SK-N-SH (cell line): ENCODE measurements around the gene DHRS4. TPM values are rescaled to one million over a fixed set of nuclear protein-coding genes. Genes with fewer than 3 reads are reported as not detected.

Experiments
- CTCF ChIA-PET: fragments of 300-600, 350-600 bp; formaldehyde crosslinking; extraction: SDS; loops from one replicate; lab custom pipeline; 2021; lab: Yijun Ruan, JAX
- POLR2A ChIA-PET: fragments of 350-600 bp; sonication (Branson Sonifier 250); formaldehyde crosslinking; extraction: SDS; loops from one replicate; lab custom pipeline; 2020; ENCODE audit warnings: antibody characterized with exemption, inconsistent platforms; lab: Yijun Ruan, JAX
- DNase-seq: peaks from one replicate; pipeline ENCODE4 v3.0.0; 2012
- H2AFZ ChIP-seq: fragments of 200-600 bp; sonication (generic); 2 replicates; pipeline ENCODE4 v1.8.1; 2016; ENCODE audit warnings: antibody characterized with exemption, mild to moderate bottlenecking, low read depth
- H3F3A ChIP-seq: fragments of 200-600 bp; sonication (generic); replicated peaks from 2 replicates; pipeline ENCODE3; 2016; ENCODE audit warnings: antibody characterized with exemption, mild to moderate bottlenecking; ENCODE audit not compliant: insufficient read depth
- H3K27ac ChIP-seq, 2 experiments: fragments of 200-500 bp in 1 of 2; fragments of 200-600 bp in 1 of 2; sonication (Bioruptor generic) in 1 of 2; sonication (generic), shearing (Covaris generic) in 1 of 2; 2 replicates each; pipeline versions ENCODE4 v1.5.1 to v1.6.1; 2014 to 2016; ENCODE audit warnings: low read depth in 2 of 2, inconsistent platforms in 1 of 2, low read length in 1 of 2, mild to moderate bottlenecking in 1 of 2, mixed read lengths in 1 of 2
- H3K27me3 ChIP-seq: fragments of 200-600 bp; sonication (generic), shearing (Covaris generic); 2 replicates; pipeline ENCODE4 v1.6.1; 2016; ENCODE audit warnings: mixed run types; ENCODE audit not compliant: insufficient read depth
- H3K36me3 ChIP-seq, 2 experiments: fragments of 200-500 bp in 1 of 2; fragments of 200-600 bp in 1 of 2; sonication (Bioruptor generic) in 1 of 2; sonication (generic) in 1 of 2; replicated peaks in 1 of 2; 2 replicates each; pipeline versions ENCODE3 to v1.5.1; 2014 to 2016; ENCODE audit warnings: low read length in 1 of 2, mild to moderate bottlenecking in 1 of 2; ENCODE audit not compliant: insufficient read depth in 2 of 2, control insufficient read depth in 1 of 2
- H3K4me1 ChIP-seq, 2 experiments: fragments of 200-500 bp in 1 of 2; fragments of 200-600 bp in 1 of 2; sonication (Bioruptor generic) in 1 of 2; sonication (generic), shearing (Covaris generic) in 1 of 2; 2 replicates each; pipeline versions ENCODE4 v1.5.1 to v1.6.1; 2014 to 2016; ENCODE audit warnings: low read depth in 1 of 2, low read length in 1 of 2, mixed run types in 1 of 2; ENCODE audit not compliant: insufficient read depth in 2 of 2, control insufficient read depth in 1 of 2
- H3K4me2 ChIP-seq: fragments of 200-600 bp; sonication (generic), shearing (Covaris generic); 2 replicates; pipeline ENCODE4 v1.6.1; 2017; ENCODE audit warnings: mixed run types
- H3K4me3 ChIP-seq, 2 experiments: fragments of 200-500 bp in 1 of 2; fragments of 200-600 bp in 1 of 2; sonication (Bioruptor generic) in 1 of 2; sonication (generic), shearing (Covaris generic) in 1 of 2; 2 replicates each; pipeline versions ENCODE4 v1.5.1 to v1.8.1; 2014 to 2016; ENCODE audit warnings: low read depth in 2 of 2, inconsistent platforms in 1 of 2, low read length in 1 of 2, mild to moderate bottlenecking in 1 of 2, mixed read lengths in 1 of 2, moderate library complexity in 1 of 2
- H3K79me2 ChIP-seq: fragments of 200-600 bp; sonication (generic); 2 replicates; pipeline ENCODE4 v1.8.1; 2017; ENCODE audit warnings: mild to moderate bottlenecking; ENCODE audit not compliant: insufficient read depth
- H3K9ac ChIP-seq: fragments of 200-600 bp; sonication (generic); 2 replicates; pipeline ENCODE4 v1.6.1; 2017; ENCODE audit warnings: mixed run types
- H3K9me2 ChIP-seq: fragments of 200-600 bp; sonication (generic); 2 replicates; pipeline ENCODE4 v1.6.1; 2017; ENCODE audit warnings: mixed run types
- H3K9me3 ChIP-seq: fragments of 200-600 bp; sonication (generic); 2 replicates; pipeline ENCODE4 v1.6.1; 2017; ENCODE audit warnings: mixed run types, mild to moderate bottlenecking, moderate library complexity
- H4K20me1 ChIP-seq: fragments of 200-600 bp; sonication (generic); 2 replicates; pipeline ENCODE4 v1.6.1; 2017; ENCODE audit warnings: mild to moderate bottlenecking, mixed run types; ENCODE audit not compliant: insufficient read depth
- CHD2 ChIP-seq: fragments of 150-350 bp; IDR thresholded peaks from 2 replicates; pipeline ENCODE4 v1.6.1; 2018; ENCODE audit warnings: low read length; ENCODE audit not compliant: partially characterized antibody
- EZH2phosphoT487 ChIP-seq: fragments of 200-600 bp; sonication (generic); IDR thresholded peaks from 2 replicates; pipeline ENCODE4 v1.6.1; 2017; ENCODE audit warnings: low read depth, mixed run types, mild to moderate bottlenecking, antibody characterized with exemption, moderate library complexity, borderline replicate concordance
- FOSL2 ChIP-seq: IDR thresholded peaks from 2 replicates; pipeline ENCODE4 v1.4.0; 2012; ENCODE audit warnings: low read depth, mild to moderate bottlenecking, moderate library complexity, borderline replicate concordance
- FOXJ3 ChIP-seq: sonication (generic); formaldehyde crosslinking; IDR thresholded peaks from 2 replicates; pipeline ENCODE4 v1.5.1; 2020; ENCODE audit warnings: mild to moderate bottlenecking, missing genetic modification reagents
- GABPA ChIP-seq: IDR thresholded peaks from 2 replicates; pipeline ENCODE4 v1.4.0; 2012; ENCODE audit warnings: low read depth, mild to moderate bottlenecking
- JUND ChIP-seq: IDR thresholded peaks from 2 replicates; pipeline ENCODE4 v1.4.0; 2012
- NFIC ChIP-seq: IDR thresholded peaks from 2 replicates; pipeline ENCODE4 v1.4.0; 2012; ENCODE audit warnings: borderline replicate concordance
- NRF1 ChIP-seq: IDR thresholded peaks from 2 replicates; pipeline ENCODE4 v1.6.1; 2012; ENCODE audit warnings: low read depth, mild to moderate bottlenecking, low read length
- POLR2AphosphoS5 ChIP-seq: IDR thresholded peaks from 2 replicates; pipeline ENCODE4 v1.6.1; 2012; ENCODE audit warnings: low read depth, low read length
- RAD21 ChIP-seq: IDR thresholded peaks from 2 replicates; pipeline ENCODE4 v1.6.1; 2012; ENCODE audit warnings: mild to moderate bottlenecking, low read length
- SMC3 ChIP-seq: IDR thresholded peaks from 2 replicates; pipeline ENCODE4 v1.6.1; 2012; ENCODE audit warnings: low read depth, low read length, improper control_type of control experiment
- TAF1 ChIP-seq: IDR thresholded peaks from 2 replicates; pipeline ENCODE4 v1.6.1; 2012; ENCODE audit warnings: low read depth, mild to moderate bottlenecking, low read length, moderate library complexity, borderline replicate concordance
- TCF12 ChIP-seq: IDR thresholded peaks from 2 replicates; pipeline ENCODE4 v1.4.0; 2012
- TEAD4 ChIP-seq: IDR thresholded peaks from 2 replicates; pipeline ENCODE4 v1.4.0; 2012; ENCODE audit warnings: mild to moderate bottlenecking, borderline replicate concordance; ENCODE audit not compliant: insufficient read depth
- YY1 ChIP-seq: IDR thresholded peaks from 2 replicates; pipeline ENCODE4 v1.4.0; 2012; ENCODE audit warnings: low read depth, mild to moderate bottlenecking
- WGBS: methylation state at CpG from one replicate; pipeline ENCODE4 v1.1.6; 2017; ENCODE audit warnings: low lambda C conversion rate; 5-methylcytosine and 5-hydroxymethylcytosine counted together
- polyA plus RNA-seq, 3 experiments: library from polyadenylated mRNA; depleted of rRNA; stranded (reverse); fragments of >200 nt; gene quantifications; 2 replicates each; pipeline ENCODE4 v1.2.3, GENCODE V29; 2012
- TF ChIP-seq, protein P1 (sequence below): fragments of 150-350 bp; IDR thresholded peaks from 2 replicates; pipeline ENCODE4 v1.6.1; 2017; ENCODE audit warnings: antibody characterized with exemption, low read length, low read depth, borderline replicate concordance
- TF ChIP-seq, protein P2 (sequence below): fragments of 150-350 bp; IDR thresholded peaks from 2 replicates; pipeline ENCODE4 v1.6.1; 2016; ENCODE audit warnings: mild to moderate bottlenecking, low read depth, low read length
- TF ChIP-seq, protein P3 (sequence below): IDR thresholded peaks from 2 replicates; pipeline ENCODE4 v1.6.1; 2012; ENCODE audit warnings: mild to moderate bottlenecking, low read depth, low read length, moderate library complexity
- TF ChIP-seq, protein P4 (sequence below): IDR thresholded peaks from 2 replicates; pipeline ENCODE4 v1.4.0; 2012; ENCODE audit warnings: low read depth
- TF ChIP-seq, protein P5 (sequence below): fragments of 200-600 bp; sonication (generic); IDR thresholded peaks from 2 replicates; pipeline ENCODE4 v1.6.1; 2017; ENCODE audit warnings: antibody characterized with exemption, mild to moderate bottlenecking, moderate library complexity

Gene DHRS4
- polyA plus RNA-seq, 1 of the 3 experiments (the other 2 are of a cell fraction): 50.5 TPM

DNA sequence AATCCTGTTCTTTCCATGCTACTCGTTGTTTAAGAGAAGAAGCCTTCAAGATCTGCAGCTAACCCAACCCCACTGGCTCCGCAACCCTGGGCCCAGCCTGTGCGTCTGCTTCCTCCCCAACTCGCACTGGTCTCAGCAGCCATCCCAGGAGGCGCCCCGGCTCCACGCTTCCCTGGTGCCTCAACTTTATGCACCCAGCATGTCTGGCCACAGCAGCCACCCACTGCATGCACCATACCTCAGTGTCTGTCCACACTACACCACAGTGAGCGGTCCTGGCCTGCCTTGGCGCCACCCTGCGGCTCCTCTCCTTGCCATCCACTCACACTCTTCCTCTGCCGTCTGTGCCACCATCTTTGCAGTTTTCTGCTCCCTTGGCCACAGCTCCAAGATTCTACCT is 27.0 kb upstream of the DHRS4 start:
- H3K9me2 ChIP-seq: no peaks in the 10 kb centered on the region
- H2AFZ ChIP-seq: no peak overlapping the region
- 0 out of 2 replicates have a peak, but pooled peaks cover 4% of the 10 kb centered on the region for H3K27me3 ChIP-seq
- 78% methylated on average over 10 of the region's 11 CpGs for WGBS
- H3K79me2 ChIP-seq: no peaks in the 10 kb centered on the region
- no peaks in the 10 kb centered on the region for H3F3A ChIP-seq
- no peaks in the 10 kb centered on the region for H3K36me3 ChIP-seq
- POLR2A ChIA-PET: no interaction called here
- no peak overlapping the region for H3K9ac ChIP-seq
- H3K9me3 ChIP-seq: no peaks in the 10 kb centered on the region
- CTCF ChIA-PET: interaction anchor here (1.0 to 6.4 kb wide), 5 partner anchors 11 to 338 kb away, joined by 3 to 37 read pairs (median 8); no protein-coding TSS in a partner anchor
- no peak overlapping the region for H3K4me3 ChIP-seq
- TF ChIP-seq YY1: no peak
- TF ChIP-seq EZH2phosphoT487: no peak
- TF ChIP-seq TAF1: no peak
- TF ChIP-seq, protein P1, sequence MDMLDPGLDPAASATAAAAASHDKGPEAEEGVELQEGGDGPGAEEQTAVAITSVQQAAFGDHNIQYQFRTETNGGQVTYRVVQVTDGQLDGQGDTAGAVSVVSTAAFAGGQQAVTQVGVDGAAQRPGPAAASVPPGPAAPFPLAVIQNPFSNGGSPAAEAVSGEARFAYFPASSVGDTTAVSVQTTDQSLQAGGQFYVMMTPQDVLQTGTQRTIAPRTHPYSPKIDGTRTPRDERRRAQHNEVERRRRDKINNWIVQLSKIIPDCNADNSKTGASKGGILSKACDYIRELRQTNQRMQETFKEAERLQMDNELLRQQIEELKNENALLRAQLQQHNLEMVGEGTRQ: no peak
- no peak for TF ChIP-seq FOSL2
- TF ChIP-seq, protein P2, sequence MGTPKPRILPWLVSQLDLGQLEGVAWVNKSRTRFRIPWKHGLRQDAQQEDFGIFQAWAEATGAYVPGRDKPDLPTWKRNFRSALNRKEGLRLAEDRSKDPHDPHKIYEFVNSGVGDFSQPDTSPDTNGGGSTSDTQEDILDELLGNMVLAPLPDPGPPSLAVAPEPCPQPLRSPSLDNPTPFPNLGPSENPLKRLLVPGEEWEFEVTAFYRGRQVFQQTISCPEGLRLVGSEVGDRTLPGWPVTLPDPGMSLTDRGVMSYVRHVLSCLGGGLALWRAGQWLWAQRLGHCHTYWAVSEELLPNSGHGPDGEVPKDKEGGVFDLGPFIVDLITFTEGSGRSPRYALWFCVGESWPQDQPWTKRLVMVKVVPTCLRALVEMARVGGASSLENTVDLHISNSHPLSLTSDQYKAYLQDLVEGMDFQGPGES: no peak
- no peak for TF ChIP-seq TCF12
- TF ChIP-seq RAD21: no peak
- no peak for TF ChIP-seq TEAD4
- no peak for TF ChIP-seq SMC3
- no peak for TF ChIP-seq NRF1
- TF ChIP-seq, protein P3, sequence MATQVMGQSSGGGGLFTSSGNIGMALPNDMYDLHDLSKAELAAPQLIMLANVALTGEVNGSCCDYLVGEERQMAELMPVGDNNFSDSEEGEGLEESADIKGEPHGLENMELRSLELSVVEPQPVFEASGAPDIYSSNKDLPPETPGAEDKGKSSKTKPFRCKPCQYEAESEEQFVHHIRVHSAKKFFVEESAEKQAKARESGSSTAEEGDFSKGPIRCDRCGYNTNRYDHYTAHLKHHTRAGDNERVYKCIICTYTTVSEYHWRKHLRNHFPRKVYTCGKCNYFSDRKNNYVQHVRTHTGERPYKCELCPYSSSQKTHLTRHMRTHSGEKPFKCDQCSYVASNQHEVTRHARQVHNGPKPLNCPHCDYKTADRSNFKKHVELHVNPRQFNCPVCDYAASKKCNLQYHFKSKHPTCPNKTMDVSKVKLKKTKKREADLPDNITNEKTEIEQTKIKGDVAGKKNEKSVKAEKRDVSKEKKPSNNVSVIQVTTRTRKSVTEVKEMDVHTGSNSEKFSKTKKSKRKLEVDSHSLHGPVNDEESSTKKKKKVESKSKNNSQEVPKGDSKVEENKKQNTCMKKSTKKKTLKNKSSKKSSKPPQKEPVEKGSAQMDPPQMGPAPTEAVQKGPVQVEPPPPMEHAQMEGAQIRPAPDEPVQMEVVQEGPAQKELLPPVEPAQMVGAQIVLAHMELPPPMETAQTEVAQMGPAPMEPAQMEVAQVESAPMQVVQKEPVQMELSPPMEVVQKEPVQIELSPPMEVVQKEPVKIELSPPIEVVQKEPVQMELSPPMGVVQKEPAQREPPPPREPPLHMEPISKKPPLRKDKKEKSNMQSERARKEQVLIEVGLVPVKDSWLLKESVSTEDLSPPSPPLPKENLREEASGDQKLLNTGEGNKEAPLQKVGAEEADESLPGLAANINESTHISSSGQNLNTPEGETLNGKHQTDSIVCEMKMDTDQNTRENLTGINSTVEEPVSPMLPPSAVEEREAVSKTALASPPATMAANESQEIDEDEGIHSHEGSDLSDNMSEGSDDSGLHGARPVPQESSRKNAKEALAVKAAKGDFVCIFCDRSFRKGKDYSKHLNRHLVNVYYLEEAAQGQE: no peak
- TF ChIP-seq, protein P4, sequence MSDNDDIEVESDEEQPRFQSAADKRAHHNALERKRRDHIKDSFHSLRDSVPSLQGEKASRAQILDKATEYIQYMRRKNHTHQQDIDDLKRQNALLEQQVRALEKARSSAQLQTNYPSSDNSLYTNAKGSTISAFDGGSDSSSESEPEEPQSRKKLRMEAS: no peak
- TF ChIP-seq CHD2: no peak
- TF ChIP-seq, protein P5, sequence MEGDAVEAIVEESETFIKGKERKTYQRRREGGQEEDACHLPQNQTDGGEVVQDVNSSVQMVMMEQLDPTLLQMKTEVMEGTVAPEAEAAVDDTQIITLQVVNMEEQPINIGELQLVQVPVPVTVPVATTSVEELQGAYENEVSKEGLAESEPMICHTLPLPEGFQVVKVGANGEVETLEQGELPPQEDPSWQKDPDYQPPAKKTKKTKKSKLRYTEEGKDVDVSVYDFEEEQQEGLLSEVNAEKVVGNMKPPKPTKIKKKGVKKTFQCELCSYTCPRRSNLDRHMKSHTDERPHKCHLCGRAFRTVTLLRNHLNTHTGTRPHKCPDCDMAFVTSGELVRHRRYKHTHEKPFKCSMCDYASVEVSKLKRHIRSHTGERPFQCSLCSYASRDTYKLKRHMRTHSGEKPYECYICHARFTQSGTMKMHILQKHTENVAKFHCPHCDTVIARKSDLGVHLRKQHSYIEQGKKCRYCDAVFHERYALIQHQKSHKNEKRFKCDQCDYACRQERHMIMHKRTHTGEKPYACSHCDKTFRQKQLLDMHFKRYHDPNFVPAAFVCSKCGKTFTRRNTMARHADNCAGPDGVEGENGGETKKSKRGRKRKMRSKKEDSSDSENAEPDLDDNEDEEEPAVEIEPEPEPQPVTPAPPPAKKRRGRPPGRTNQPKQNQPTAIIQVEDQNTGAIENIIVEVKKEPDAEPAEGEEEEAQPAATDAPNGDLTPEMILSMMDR: no peak
- TF ChIP-seq POLR2AphosphoS5: no peak
- TF ChIP-seq JUND: no peak
- no peak for TF ChIP-seq GABPA
- no peak for TF ChIP-seq FOXJ3
- TF ChIP-seq NFIC: no peak
- DNase-seq: no peak
- no peaks in the 10 kb centered on the region; a peak in 1 of 4 replicates for H3K4me1 ChIP-seq
- H4K20me1 ChIP-seq: no peaks in the 10 kb centered on the region
- no peak overlapping the region for H3K27ac ChIP-seq
- no peak overlapping the region for H3K4me2 ChIP-seq
